ENCODE results near the gene HOPX.

DNA sequence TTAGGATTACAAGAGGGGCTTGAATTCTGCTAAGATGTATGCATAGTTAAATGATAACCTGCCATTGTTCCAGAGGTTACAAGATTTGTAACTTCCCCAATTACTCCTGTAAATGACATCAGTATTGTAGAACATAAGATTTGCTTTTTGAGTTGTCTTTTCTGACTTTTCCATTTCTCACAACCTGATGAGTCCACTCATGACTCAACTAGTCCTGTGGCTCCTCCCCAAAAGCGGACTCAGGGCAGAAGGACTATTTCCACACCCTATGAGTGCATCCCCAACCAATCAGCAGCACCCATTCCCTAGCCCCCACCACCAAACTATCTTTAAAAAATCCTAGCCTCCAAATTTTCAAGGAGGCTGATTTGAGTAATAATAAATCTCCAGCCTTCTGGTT, 54.7 kb downstream of the HOPX start:
- TF ChIP-seq, protein P1, sequence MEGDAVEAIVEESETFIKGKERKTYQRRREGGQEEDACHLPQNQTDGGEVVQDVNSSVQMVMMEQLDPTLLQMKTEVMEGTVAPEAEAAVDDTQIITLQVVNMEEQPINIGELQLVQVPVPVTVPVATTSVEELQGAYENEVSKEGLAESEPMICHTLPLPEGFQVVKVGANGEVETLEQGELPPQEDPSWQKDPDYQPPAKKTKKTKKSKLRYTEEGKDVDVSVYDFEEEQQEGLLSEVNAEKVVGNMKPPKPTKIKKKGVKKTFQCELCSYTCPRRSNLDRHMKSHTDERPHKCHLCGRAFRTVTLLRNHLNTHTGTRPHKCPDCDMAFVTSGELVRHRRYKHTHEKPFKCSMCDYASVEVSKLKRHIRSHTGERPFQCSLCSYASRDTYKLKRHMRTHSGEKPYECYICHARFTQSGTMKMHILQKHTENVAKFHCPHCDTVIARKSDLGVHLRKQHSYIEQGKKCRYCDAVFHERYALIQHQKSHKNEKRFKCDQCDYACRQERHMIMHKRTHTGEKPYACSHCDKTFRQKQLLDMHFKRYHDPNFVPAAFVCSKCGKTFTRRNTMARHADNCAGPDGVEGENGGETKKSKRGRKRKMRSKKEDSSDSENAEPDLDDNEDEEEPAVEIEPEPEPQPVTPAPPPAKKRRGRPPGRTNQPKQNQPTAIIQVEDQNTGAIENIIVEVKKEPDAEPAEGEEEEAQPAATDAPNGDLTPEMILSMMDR (IDR thresholded peaks at IDR 0.05): no peak
- no peak for TF ChIP-seq EZH2 (IDR thresholded peaks at IDR 0.05)

Data from neural progenitor cell (in vitro differentiated cells).